ENCODE data around the gene FBRS.
"Not testable (repeated sequence)": the region's sequence is repeated elsewhere in the genome, so short reads cannot be mapped to it uniquely, and the experiment has no call there.

FBRS gene

GRCh38 chr16:30698816-30699614 lies 40.8 kb downstream of the FBRS start, which contains the start of gene SRCAP:
Gene SRCAP, plus strand, starts transcription at chr16:30699171. Its CDS starts 1,654 bp downstream, at chr16:30700825.
- DNase-seq (ENCODE audit: low spot score), result peak; percentile 84

- DNase-seq (ENCODE audit: low spot score), result no peak
These were observed 41.4 kb downstream of the FBRS start for GRCh38 chr16:30699615-30700099.

GRCh38 chr16:30700491-30700890 lies 42.3 kb downstream of the FBRS start:
- DNase-seq (ENCODE audit: low spot score), result no peak

- DNase-seq (ENCODE audit: low spot score), result no peak
These were observed 42.7 kb downstream of the FBRS start for GRCh38 chr16:30700971-30701370.

GRCh38 chr16:30703071-30703470 lies 44.8 kb downstream of the FBRS start:
- not testable (repeated sequence) for DNase-seq (ENCODE audit: low spot score)

- no peak for DNase-seq (ENCODE audit: low spot score)
These were observed 45.7 kb downstream of the FBRS start for GRCh38 chr16:30703971-30704370.

GRCh38 chr16:30706046-30706445 lies 47.8 kb downstream of the FBRS start:
- DNase-seq (ENCODE audit: low spot score), result no peak

GRCh38 chr16:30710971-30711370 lies 52.7 kb downstream of the FBRS start:
- no peak for DNase-seq (ENCODE audit: low spot score)

- no peak for DNase-seq (ENCODE audit: low spot score)
These were observed 53.5 kb downstream of the FBRS start for GRCh38 chr16:30711712-30712111.

GRCh38 chr16:30715750-30716445 lies 57.7 kb downstream of the FBRS start:
- peak; percentile 70 for DNase-seq (ENCODE audit: low spot score)

- DNase-seq (ENCODE audit: low spot score), result no peak
These were observed 61.9 kb downstream of the FBRS start for GRCh38 chr16:30720086-30720485.
